Loucy (cell line): Measurements from ENCODE around the gene LSM7.

Experiments
- EZH2phosphoT487 ChIP-seq: fragments of 200-600 bp; IDR thresholded peaks from 2 replicates; pipeline ENCODE4 v1.6.1; 2018; ENCODE audit warnings: antibody characterized with exemption, mild to moderate bottlenecking, moderate library complexity, borderline replicate concordance
- TF ChIP-seq, protein P1 (sequence below): fragments of 200-600 bp; sonication (generic); conservative IDR thresholded peaks from 2 replicates; pipeline ENCODE4 v1.5.1; 2014; ENCODE audit warnings: mild to moderate bottlenecking, antibody characterized with exemption, low read length

DNA sequence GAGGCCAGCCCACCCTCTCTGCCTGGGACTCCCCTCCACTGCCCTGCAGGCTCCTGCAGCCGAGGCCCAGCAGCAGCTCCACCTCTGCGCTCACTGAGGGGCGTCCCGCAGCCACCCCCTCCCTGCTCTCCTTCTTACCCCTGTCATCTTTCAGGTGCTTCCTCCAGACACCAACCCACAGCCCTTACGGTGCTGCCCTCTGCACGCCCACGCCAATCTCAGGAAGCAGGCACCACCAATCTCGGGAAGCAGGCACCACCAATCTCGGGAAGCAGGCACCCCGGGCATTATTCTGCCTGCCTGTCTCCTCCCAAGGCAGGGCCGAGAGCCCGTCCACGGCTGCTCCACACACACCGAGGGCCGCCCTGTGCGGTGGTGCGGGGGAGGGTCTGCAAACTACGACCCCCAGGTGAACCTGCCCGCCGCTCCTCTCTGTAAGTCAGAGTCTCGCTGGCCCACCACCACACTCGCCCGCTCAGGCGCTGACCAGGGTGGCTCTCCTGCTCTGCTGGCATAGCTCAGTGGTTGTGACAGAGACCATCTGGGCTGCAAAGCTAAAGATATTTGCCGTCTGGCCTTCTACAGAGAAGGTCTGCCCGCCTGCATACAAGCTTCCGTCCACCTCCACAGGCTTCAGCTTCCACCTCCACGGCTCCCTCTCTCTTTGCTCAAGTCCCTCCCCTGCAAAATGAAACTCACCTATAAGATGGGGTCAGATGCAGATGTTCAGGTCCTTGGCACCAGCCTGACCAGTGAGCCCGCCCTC lies 2.9 kb downstream of the LSM7 start:
- TF ChIP-seq, protein P1, sequence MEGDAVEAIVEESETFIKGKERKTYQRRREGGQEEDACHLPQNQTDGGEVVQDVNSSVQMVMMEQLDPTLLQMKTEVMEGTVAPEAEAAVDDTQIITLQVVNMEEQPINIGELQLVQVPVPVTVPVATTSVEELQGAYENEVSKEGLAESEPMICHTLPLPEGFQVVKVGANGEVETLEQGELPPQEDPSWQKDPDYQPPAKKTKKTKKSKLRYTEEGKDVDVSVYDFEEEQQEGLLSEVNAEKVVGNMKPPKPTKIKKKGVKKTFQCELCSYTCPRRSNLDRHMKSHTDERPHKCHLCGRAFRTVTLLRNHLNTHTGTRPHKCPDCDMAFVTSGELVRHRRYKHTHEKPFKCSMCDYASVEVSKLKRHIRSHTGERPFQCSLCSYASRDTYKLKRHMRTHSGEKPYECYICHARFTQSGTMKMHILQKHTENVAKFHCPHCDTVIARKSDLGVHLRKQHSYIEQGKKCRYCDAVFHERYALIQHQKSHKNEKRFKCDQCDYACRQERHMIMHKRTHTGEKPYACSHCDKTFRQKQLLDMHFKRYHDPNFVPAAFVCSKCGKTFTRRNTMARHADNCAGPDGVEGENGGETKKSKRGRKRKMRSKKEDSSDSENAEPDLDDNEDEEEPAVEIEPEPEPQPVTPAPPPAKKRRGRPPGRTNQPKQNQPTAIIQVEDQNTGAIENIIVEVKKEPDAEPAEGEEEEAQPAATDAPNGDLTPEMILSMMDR = no peak
- TF ChIP-seq EZH2phosphoT487 = no peak
